Liver (tissue), 3 donors: ENCODE measurements around the gene ATXN1.

Source experiments
- ATF3 ChIP-seq: IDR thresholded peaks from 2 replicates; pipeline ENCODE4 v1.6.1; 2016; ENCODE audit warnings: antibody characterized with exemption
- CTCF ChIP-seq: fragments of 150-350 bp; IDR thresholded peaks from 2 replicates; pipeline ENCODE4 v1.5.1; 2017; ENCODE audit warnings: improper control_type of control experiment, low read depth, low read length; ENCODE audit not compliant: missing input control
- EGR1 ChIP-seq, 2 donors: IDR thresholded peaks; 2 replicates each; pipeline ENCODE4 v1.6.1; 2016 to 2018; ENCODE audit warnings: antibody characterized with exemption in 2 of 2, low read depth in 2 of 2
- GABPA ChIP-seq, 2 donors: IDR thresholded peaks in 1 of 2; conservative IDR thresholded peaks in 1 of 2; 2 replicates each; pipeline ENCODE4 v1.6.1; 2016; ENCODE audit warnings: antibody characterized with exemption in 2 of 2, mild to moderate bottlenecking in 1 of 2, moderate library complexity in 1 of 2
- JUND ChIP-seq, 2 donors: IDR thresholded peaks; 2 replicates each; pipeline ENCODE4 v1.6.1; 2016; ENCODE audit warnings: antibody characterized with exemption in 2 of 2
- MAX ChIP-seq: IDR thresholded peaks from 2 replicates; pipeline ENCODE4 v1.6.1; 2016; ENCODE audit warnings: antibody characterized with exemption
- RAD21 ChIP-seq, 2 donors: IDR thresholded peaks; 2 replicates each; pipeline ENCODE4 v1.6.1; 2016; ENCODE audit warnings: antibody characterized with exemption in 2 of 2, mild to moderate bottlenecking in 2 of 2
- REST ChIP-seq: IDR thresholded peaks from 2 replicates; pipeline ENCODE4 v1.6.1; 2016; ENCODE audit warnings: antibody characterized with exemption, mild to moderate bottlenecking
- RXRA ChIP-seq, 2 donors: IDR thresholded peaks; 2 replicates each; pipeline ENCODE4 v1.6.1; 2017 to 2018; ENCODE audit warnings: antibody characterized with exemption in 2 of 2, mild to moderate bottlenecking in 1 of 2
- TAF1 ChIP-seq: conservative IDR thresholded peaks from 2 replicates; pipeline ENCODE4 v1.6.1; 2016; ENCODE audit warnings: antibody characterized with exemption, mild to moderate bottlenecking
- YY1 ChIP-seq: IDR thresholded peaks from 2 replicates; pipeline ENCODE4 v1.6.1; 2016; ENCODE audit warnings: antibody characterized with exemption, mild to moderate bottlenecking
- ZBTB33 ChIP-seq: IDR thresholded peaks from 2 replicates; pipeline ENCODE4 v1.6.1; 2016; ENCODE audit warnings: antibody characterized with exemption
- donor health status: healthy.
- donor health status: healthy.

- no peak for TF ChIP-seq CTCF
- TF ChIP-seq RAD21 (IDR thresholded peaks at IDR 0.05) = no peak
- no peak for TF ChIP-seq GABPA (IDR thresholded peaks at IDR 0.05 in 1 of 2, conservative IDR thresholded peaks at IDR 0.05 in 1 of 2)
- no peak for TF ChIP-seq MAX
- no peak for TF ChIP-seq EGR1 (IDR thresholded peaks at IDR 0.05; ENCODE audit: low read depth in 2 of 2)
- no peak for TF ChIP-seq TAF1
- no peak for TF ChIP-seq REST
- TF ChIP-seq RXRA (IDR thresholded peaks at IDR 0.05) = no peak
- no peak for TF ChIP-seq YY1
- no peak for TF ChIP-seq JUND (IDR thresholded peaks at IDR 0.05)
- TF ChIP-seq ATF3 = no peak
- TF ChIP-seq ZBTB33 = no peak
Measured at GRCh38 chr6:16810411-16810810, 49.2 kb upstream of the ATXN1 start.
